SU-DHL-6 (cell line): ENCODE measurements around the gene ATP7B.

Experiments
- H2AFZ ChIP-seq: fragments of 200-600 bp; sonication (generic); 2 replicates; pipeline ENCODE4 v1.6.1; 2014; ENCODE audit warnings: low read depth, mild to moderate bottlenecking, moderate library complexity, mixed read lengths, antibody characterized with exemption, low read length; ENCODE audit not compliant: severe bottlenecking
- H3F3A ChIP-seq: fragments of 200-600 bp; shearing (Covaris generic); 2 replicates; pipeline ENCODE4 v1.6.0; 2016; ENCODE audit warnings: antibody characterized with exemption, mild to moderate bottlenecking; ENCODE audit not compliant: insufficient read depth
- H3K27ac ChIP-seq: fragments of 200-600 bp; sonication (generic); 2 replicates; pipeline ENCODE4 v1.5.1; 2016; ENCODE audit warnings: low read depth, mild to moderate bottlenecking, low read length, moderate library complexity, mixed read lengths
- H3K27me3 ChIP-seq: fragments of 200-600 bp; sonication (generic), shearing (Covaris generic); 2 replicates; pipeline ENCODE4 v1.6.0; 2014; ENCODE audit warnings: mild to moderate bottlenecking, low read length
- H3K36me3 ChIP-seq: fragments of 200-600 bp; sonication (generic); 2 replicates; pipeline ENCODE4 v1.6.1; 2014; ENCODE audit warnings: mild to moderate bottlenecking, low read length, mixed read lengths
- H3K4me2 ChIP-seq: fragments of 300-600, 200-600 bp; shearing (Covaris generic), sonication (generic); 2 replicates; pipeline ENCODE4 v1.6.0; 2014; ENCODE audit warnings: low read length, low read depth, mild to moderate bottlenecking; ENCODE audit not compliant: poor library complexity, severe bottlenecking
- H3K4me3 ChIP-seq: fragments of 200-600 bp; sonication (generic); 2 replicates; pipeline ENCODE4 v1.5.1; 2014; ENCODE audit warnings: antibody characterized with exemption, low read length, mild to moderate bottlenecking, mixed read lengths; ENCODE audit not compliant: insufficient read depth, poor library complexity, severe bottlenecking
- H3K79me2 ChIP-seq: fragments of 200-600 bp; sonication (generic); 2 replicates; pipeline ENCODE4 v1.6.1; 2014; ENCODE audit warnings: mild to moderate bottlenecking, low read length, moderate library complexity; ENCODE audit not compliant: insufficient read depth
- H3K9ac ChIP-seq: fragments of 200-600 bp; sonication (generic); 2 replicates; pipeline ENCODE4 v1.7.0; 2014; ENCODE audit warnings: mild to moderate bottlenecking, low read length
- H3K9me2 ChIP-seq: fragments of 200-600 bp; sonication (generic); replicated peaks from 2 replicates; pipeline ENCODE4 v1.6.1; 2014; ENCODE audit warnings: low read length; ENCODE audit not compliant: insufficient read depth
- H3K9me3 ChIP-seq: fragments of 200-600 bp; sonication (generic); 2 replicates; pipeline ENCODE4 v1.6.1; 2014; ENCODE audit warnings: low read length, mixed read lengths; ENCODE audit not compliant: insufficient read depth
- H4K20me1 ChIP-seq: fragments of 200-600 bp; sonication (generic); 2 replicates; pipeline ENCODE4 v1.6.1; 2014; ENCODE audit warnings: low read depth, mild to moderate bottlenecking, antibody characterized with exemption, low read length, moderate library complexity, mixed read lengths
- EZH2phosphoT487 ChIP-seq: fragments of 200-600 bp; sonication (generic), shearing (Covaris generic); conservative IDR thresholded peaks from 2 replicates; pipeline ENCODE4 v1.6.1; 2018; ENCODE audit warnings: mild to moderate bottlenecking, antibody characterized with exemption, low read length, moderate library complexity, mixed read lengths
- TF ChIP-seq, protein P1 (sequence below): fragments of 200-600 bp; sonication (generic); IDR thresholded peaks from one replicate; pipeline ENCODE4 v1.5.1; 2017; ENCODE audit warnings: antibody characterized with exemption, mild to moderate bottlenecking, low read length, moderate library complexity; ENCODE audit not compliant: insufficient read depth, poor library complexity, severe bottlenecking

Gene ATP7B

DNA sequence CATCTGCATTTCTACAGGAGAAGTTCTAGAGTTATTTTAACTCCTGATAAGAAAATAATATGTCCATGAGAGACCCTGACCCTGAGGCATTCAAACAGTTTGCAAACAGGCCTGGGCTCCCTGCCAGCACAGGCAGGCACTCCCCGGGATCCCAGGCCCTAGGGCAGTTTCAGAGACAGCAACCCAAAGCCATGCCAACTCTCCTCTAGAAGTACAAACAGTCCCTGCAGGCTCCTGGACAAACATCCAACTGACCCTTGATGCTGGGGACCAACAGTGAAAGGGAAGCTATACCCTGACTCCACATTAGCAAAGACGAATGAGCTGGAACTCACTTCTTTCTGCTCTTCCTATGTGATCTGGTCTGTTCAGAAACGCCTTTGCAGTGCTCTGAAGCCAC lies 104.7 kb downstream of the ATP7B start:
- TF ChIP-seq, protein P1, sequence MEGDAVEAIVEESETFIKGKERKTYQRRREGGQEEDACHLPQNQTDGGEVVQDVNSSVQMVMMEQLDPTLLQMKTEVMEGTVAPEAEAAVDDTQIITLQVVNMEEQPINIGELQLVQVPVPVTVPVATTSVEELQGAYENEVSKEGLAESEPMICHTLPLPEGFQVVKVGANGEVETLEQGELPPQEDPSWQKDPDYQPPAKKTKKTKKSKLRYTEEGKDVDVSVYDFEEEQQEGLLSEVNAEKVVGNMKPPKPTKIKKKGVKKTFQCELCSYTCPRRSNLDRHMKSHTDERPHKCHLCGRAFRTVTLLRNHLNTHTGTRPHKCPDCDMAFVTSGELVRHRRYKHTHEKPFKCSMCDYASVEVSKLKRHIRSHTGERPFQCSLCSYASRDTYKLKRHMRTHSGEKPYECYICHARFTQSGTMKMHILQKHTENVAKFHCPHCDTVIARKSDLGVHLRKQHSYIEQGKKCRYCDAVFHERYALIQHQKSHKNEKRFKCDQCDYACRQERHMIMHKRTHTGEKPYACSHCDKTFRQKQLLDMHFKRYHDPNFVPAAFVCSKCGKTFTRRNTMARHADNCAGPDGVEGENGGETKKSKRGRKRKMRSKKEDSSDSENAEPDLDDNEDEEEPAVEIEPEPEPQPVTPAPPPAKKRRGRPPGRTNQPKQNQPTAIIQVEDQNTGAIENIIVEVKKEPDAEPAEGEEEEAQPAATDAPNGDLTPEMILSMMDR, result no peak
- Histone ChIP-seq H3K9ac (no peak overlapping the region), H3K27ac (no peak overlapping the region)

DNA sequence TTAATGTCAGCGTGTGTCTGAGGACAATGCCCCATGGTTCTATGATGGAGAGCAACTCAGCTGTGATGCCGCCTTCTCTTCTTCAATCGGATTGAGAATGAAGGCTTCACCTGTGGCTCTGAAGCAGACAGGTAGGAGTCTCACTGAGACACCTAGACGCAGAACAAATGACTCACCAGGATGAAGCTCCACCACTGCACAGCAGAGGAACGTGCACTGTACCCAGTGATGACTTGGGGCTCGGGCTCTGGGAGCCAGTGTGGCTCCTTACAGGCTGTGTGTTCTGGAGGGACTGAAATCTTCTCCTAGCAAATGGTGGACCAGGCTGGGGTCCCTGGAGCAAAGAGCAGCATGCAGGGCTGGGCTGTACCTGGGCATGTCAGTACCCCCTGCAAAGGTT lies 105.5 kb downstream of the ATP7B start:
- H3K9me3 ChIP-seq, result no peaks in the 10 kb centered on the region
- H3K79me2 ChIP-seq, result no peaks in the 10 kb centered on the region
- H4K20me1 ChIP-seq, result no peaks in the 10 kb centered on the region
- H3K27ac ChIP-seq, result no peak overlapping the region
- no peak for TF ChIP-seq EZH2phosphoT487
- TF ChIP-seq, protein P1, result no peak
- no peak overlapping the region for H3K9ac ChIP-seq
- H3F3A ChIP-seq, result no peaks in the 10 kb centered on the region
- no peak overlapping the region for H3K4me2 ChIP-seq
- no peaks in the 10 kb centered on the region for H3K36me3 ChIP-seq
- H3K4me3 ChIP-seq, result no peak overlapping the region
- no peaks in the 10 kb centered on the region for H3K9me2 ChIP-seq
- H3K27me3 ChIP-seq, result no peaks in the 10 kb centered on the region; the same call in 1 of the 2 replicates
- no peak overlapping the region for H2AFZ ChIP-seq

More for the DNA sequence above, 104.7 kb downstream of the ATP7B start:
- H3K4me2 ChIP-seq, result no peak overlapping the region
- H3K9me3 ChIP-seq, result no peaks in the 10 kb centered on the region
- no peak overlapping the region for H2AFZ ChIP-seq
- H3K36me3 ChIP-seq, result no peaks in the 10 kb centered on the region
- no peak overlapping the region for H3K4me3 ChIP-seq
- no peaks in the 10 kb centered on the region; the same call in 1 of the 2 replicates for H3K27me3 ChIP-seq
- H3K9me2 ChIP-seq, result no peaks in the 10 kb centered on the region
- no peaks in the 10 kb centered on the region for H3F3A ChIP-seq
- no peaks in the 10 kb centered on the region for H4K20me1 ChIP-seq
- no peaks in the 10 kb centered on the region for H3K79me2 ChIP-seq

- Histone ChIP-seq H3K27me3 (no peaks in the 10 kb centered on the region; the same call in 1 of the 2 replicates), H3K9me2 (no peaks in the 10 kb centered on the region), H3K79me2 (no peaks in the 10 kb centered on the region), H3K9ac (no peak overlapping the region), H3K36me3 (no peaks in the 10 kb centered on the region), H3F3A (no peaks in the 10 kb centered on the region), H3K4me2 (no peak overlapping the region), H3K9me3 (no peaks in the 10 kb centered on the region), H4K20me1 (no peaks in the 10 kb centered on the region), H3K4me3 (no peak overlapping the region), H2AFZ (no peak overlapping the region), H3K27ac (no peak overlapping the region)
- no peak for TF ChIP-seq EZH2phosphoT487
- TF ChIP-seq, protein P1, result no peak
Observed at GRCh38 chr13:51902776-51903175, 108.5 kb downstream of the ATP7B start.

DNA sequence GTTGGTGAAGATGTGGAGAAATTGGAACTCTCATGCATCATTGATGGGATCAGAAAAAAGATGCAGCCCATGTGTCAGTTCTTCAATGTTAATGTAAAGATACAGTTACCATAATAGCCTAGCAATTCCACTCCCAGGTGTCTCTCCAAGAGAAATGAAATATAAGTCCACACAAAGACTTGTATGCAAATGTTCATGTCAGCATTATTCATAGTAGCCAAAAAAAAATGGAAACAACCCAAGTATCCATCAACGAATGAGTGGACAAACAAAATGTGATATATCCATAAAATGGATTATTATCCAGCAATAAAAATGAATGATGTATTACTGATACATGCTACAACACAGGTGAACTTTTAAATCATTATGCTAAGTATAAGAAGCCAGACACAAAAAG lies 110.8 kb downstream of the ATP7B start:
- H3K4me3 ChIP-seq, result no peak overlapping the region
- no peak overlapping the region for H3K4me2 ChIP-seq
- H3K9ac ChIP-seq, result no peak overlapping the region
- H3K36me3 ChIP-seq, result no peaks in the 10 kb centered on the region
- no peaks in the 10 kb centered on the region for H4K20me1 ChIP-seq
- no peaks in the 10 kb centered on the region for H3K9me3 ChIP-seq
- no peaks in the 10 kb centered on the region; the same call in 1 of the 2 replicates for H3K27me3 ChIP-seq
- H3K27ac ChIP-seq, result no peak overlapping the region
- H3K79me2 ChIP-seq, result no peaks in the 10 kb centered on the region
- H3F3A ChIP-seq, result no peaks in the 10 kb centered on the region
- H3K9me2 ChIP-seq, result no peaks in the 10 kb centered on the region
- H2AFZ ChIP-seq, result no peak overlapping the region
- TF ChIP-seq EZH2phosphoT487, result no peak
